ENCODE measurements around the gene SEC31A. TPM values are rescaled to one million over a fixed set of nuclear protein-coding genes. Genes with fewer than 3 reads are reported as not detected.

Gene SEC31A
- polyA plus RNA-seq, 1 experiment = 451 TPM

- TF ChIP-seq CTCF (IDR thresholded peaks at IDR 0.05; ENCODE audit: insufficient read depth, low read depth, low read length) = no peak
- DNase-seq (ENCODE audit: low read depth) = no peak
- no peaks in the 10 kb centered on the region for H3K27me3 ChIP-seq (ENCODE audit: control insufficient read depth, insufficient read depth, low read length)
- peaks cover 3% of the 10 kb centered on the region for H3K36me3 ChIP-seq (ENCODE audit: control insufficient read depth, insufficient read depth, low read length)
- H3K4me3 ChIP-seq (ENCODE audit: low read depth, low read length) = no peak overlapping the region
- ChIA-PET POLR2A (no interaction called here), CTCF (interaction anchor here (1.1 kb wide), 1 partner anchor 392 kb away, joined by 3 read pairs; the partner anchor contains the start of gene COQ2)
Observed at GRCh38 chr4:82892467-82892802, 1.5 kb upstream of the SEC31A start.

- peak overlapping the region; percentile 97 for H3K4me3 ChIP-seq (ENCODE audit: low read depth, low read length)
- H3K36me3 ChIP-seq (ENCODE audit: control insufficient read depth, insufficient read depth, low read length) = peaks cover 3% of the 10 kb centered on the region
- ChIA-PET CTCF (interaction anchor here (1.1 kb wide), 1 partner anchor 392 kb away, joined by 3 read pairs; the partner anchor contains the start of gene COQ2), POLR2A (no interaction called here)
- H3K27me3 ChIP-seq (ENCODE audit: control insufficient read depth, insufficient read depth, low read length) = no peaks in the 10 kb centered on the region
- DNase-seq (ENCODE audit: low read depth) = no peak
- TF ChIP-seq CTCF (IDR thresholded peaks at IDR 0.05; ENCODE audit: insufficient read depth, low read depth, low read length) = no peak
Observed at GRCh38 chr4:82891707-82892466, 934 bp upstream of the SEC31A start.

- H3K4me3 ChIP-seq (ENCODE audit: low read depth, low read length) = peak overlapping the region; percentile 97
Observed at GRCh38 chr4:82890528-82890900, 439 bp downstream of the SEC31A start.

GRCh38 chr4:82889287-82889686 lies 1.7 kb downstream of the SEC31A start:
- Histone ChIP-seq H3K27me3 (ENCODE audit: control insufficient read depth, insufficient read depth, low read length) (no peaks in the 10 kb centered on the region), H3K36me3 (ENCODE audit: control insufficient read depth, insufficient read depth, low read length) (peaks cover 3% of the 10 kb centered on the region), H3K4me3 (ENCODE audit: low read depth, low read length) (peak overlapping the region; percentile 97)
- ChIA-PET POLR2A (interaction anchor here (0.5 to 0.7 kb wide), 3 partner anchors 9 to 86 kb away, joined by 5 to 15 read pairs (median 6); no protein-coding TSS in a partner anchor), CTCF (interaction anchor here (0.6 to 1.7 kb wide), 3 partner anchors 10 to 391 kb away, joined by 3 to 5 read pairs (median 3); no protein-coding TSS in a partner anchor)
- no peak for TF ChIP-seq CTCF (IDR thresholded peaks at IDR 0.05; ENCODE audit: insufficient read depth, low read depth, low read length)
- DNase-seq (ENCODE audit: low read depth) = no peak

More at GRCh38 chr4:82890528-82890900, 439 bp downstream of the SEC31A start:
- Histone ChIP-seq H3K27me3 (ENCODE audit: control insufficient read depth, insufficient read depth, low read length) (no peaks in the 10 kb centered on the region), H3K36me3 (ENCODE audit: control insufficient read depth, insufficient read depth, low read length) (peaks cover 3% of the 10 kb centered on the region)
- DNase-seq (ENCODE audit: low read depth) = no peak
- no peak for TF ChIP-seq CTCF (IDR thresholded peaks at IDR 0.05; ENCODE audit: insufficient read depth, low read depth, low read length)
- ChIA-PET POLR2A (no interaction called here), CTCF (interaction anchor here (1.7 kb wide), 1 partner anchor 390 kb away, joined by 5 read pairs; no protein-coding TSS in a partner anchor)

GRCh38 chr4:82886147-82886942 lies 4.6 kb downstream of the SEC31A start:
- POLR2A ChIA-PET = no interaction called here
- H3K27me3 ChIP-seq (ENCODE audit: control insufficient read depth, insufficient read depth, low read length) = no peaks in the 10 kb centered on the region
- no peak for DNase-seq (ENCODE audit: low read depth)

More at GRCh38 chr4:82886147-82886942, 4.6 kb downstream of the SEC31A start:
- H3K36me3 ChIP-seq (ENCODE audit: control insufficient read depth, insufficient read depth, low read length) = no peaks in the 10 kb centered on the region
- H3K4me3 ChIP-seq (ENCODE audit: low read depth, low read length) = no peak overlapping the region
- TF ChIP-seq CTCF (IDR thresholded peaks at IDR 0.05; ENCODE audit: insufficient read depth, low read depth, low read length) = no peak
- CTCF ChIA-PET = interaction anchor here (0.7 kb wide), 1 partner anchor 8 kb away, joined by 3 read pairs; no protein-coding TSS in a partner anchor
